ENCODE results near the gene ASPHD1.
"Not testable (repeated sequence)": the region's sequence is repeated elsewhere in the genome, so short reads cannot be mapped to it uniquely, and the experiment has no call there.

DNA sequence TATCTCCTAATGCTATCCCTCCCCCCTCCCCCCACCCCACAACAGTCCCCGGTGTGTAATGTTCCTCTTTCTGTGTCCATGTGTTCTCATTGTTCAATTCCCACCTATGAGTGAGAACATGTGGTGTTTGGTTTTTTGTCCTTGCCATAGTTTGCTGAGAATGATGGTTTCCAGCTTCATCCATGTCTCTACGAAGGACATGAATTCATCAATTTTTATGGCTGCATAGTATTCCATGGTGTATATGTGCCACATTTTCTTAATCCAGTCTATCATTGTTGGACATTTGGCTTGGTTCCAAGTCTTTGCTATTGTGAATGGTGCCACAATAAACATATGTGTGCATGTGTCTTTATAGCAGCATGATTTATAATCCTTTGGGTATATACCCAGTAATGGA, 31.5 kb downstream of the ASPHD1 start:
- TF ChIP-seq, protein P1, sequence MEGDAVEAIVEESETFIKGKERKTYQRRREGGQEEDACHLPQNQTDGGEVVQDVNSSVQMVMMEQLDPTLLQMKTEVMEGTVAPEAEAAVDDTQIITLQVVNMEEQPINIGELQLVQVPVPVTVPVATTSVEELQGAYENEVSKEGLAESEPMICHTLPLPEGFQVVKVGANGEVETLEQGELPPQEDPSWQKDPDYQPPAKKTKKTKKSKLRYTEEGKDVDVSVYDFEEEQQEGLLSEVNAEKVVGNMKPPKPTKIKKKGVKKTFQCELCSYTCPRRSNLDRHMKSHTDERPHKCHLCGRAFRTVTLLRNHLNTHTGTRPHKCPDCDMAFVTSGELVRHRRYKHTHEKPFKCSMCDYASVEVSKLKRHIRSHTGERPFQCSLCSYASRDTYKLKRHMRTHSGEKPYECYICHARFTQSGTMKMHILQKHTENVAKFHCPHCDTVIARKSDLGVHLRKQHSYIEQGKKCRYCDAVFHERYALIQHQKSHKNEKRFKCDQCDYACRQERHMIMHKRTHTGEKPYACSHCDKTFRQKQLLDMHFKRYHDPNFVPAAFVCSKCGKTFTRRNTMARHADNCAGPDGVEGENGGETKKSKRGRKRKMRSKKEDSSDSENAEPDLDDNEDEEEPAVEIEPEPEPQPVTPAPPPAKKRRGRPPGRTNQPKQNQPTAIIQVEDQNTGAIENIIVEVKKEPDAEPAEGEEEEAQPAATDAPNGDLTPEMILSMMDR (conservative IDR thresholded peaks at IDR 0.05; ENCODE audit: low read depth, low read length): not testable (repeated sequence)
- TF ChIP-seq EZH2 (IDR thresholded peaks at IDR 0.05; ENCODE audit: low read length, unreplicated experiment); EZH2phosphoT487 (IDR thresholded peaks at IDR 0.05; ENCODE audit: borderline replicate concordance, low read length): not testable (repeated sequence)
